HepG2 (cell line): ENCODE data around the gene TACC2. TPM values are rescaled to one million over a fixed set of nuclear protein-coding genes. Genes with fewer than 3 reads are reported as not detected.

ENCODE experiments used
- ATAC-seq: fragments of 200-7000 bp; cut with Tn5 transposase; 3 replicates; pipeline ENCODE4 v1.9.1; 2020; ENCODE audit warnings: mild to moderate bottlenecking, moderate library complexity
- BruUV-seq: library from RNA; stranded (reverse); fragments of 400-500 nt; replicated peaks from 2 replicates; lab custom pipeline; 2021; lab: Mats Ljungman, UMichigan
- CTCF ChIA-PET: fragments of 300-600 bp; formaldehyde crosslinking; extraction: SDS; loops from one replicate; lab custom pipeline; 2021; ENCODE audit warnings: low total read pairs, inconsistent platforms, low intra/inter-chr PET ratio; lab: Yijun Ruan, JAX
- POLR2A ChIA-PET: fragments of 350-600 bp; sonication (Branson Sonifier 250); formaldehyde crosslinking; loops from one replicate; lab custom pipeline; 2020; ENCODE audit warnings: antibody characterized with exemption, inconsistent platforms; lab: Yijun Ruan, JAX
- DNase-seq: peaks from one replicate; pipeline ENCODE4 v3.0.0-alpha.2; 2015; ENCODE audit warnings: low spot score
- FAIRE-seq: peaks from 3 replicates; lab custom pipeline; 2011; peaks lifted over from hg19 to GRCh38; lab: Jason Lieb, UNC
- H2AFZ ChIP-seq: one replicate; pipeline ENCODE4 v1.6.1; 2011; ENCODE audit warnings: low read length, inconsistent platforms
- H3K27ac ChIP-seq: fragments of 300-600 bp; 3 replicates; pipeline ENCODE4 v1.8.0; 2011; ENCODE audit warnings: mixed run types, mild to moderate bottlenecking, mixed read lengths, low read length, inconsistent platforms; ENCODE audit not compliant: insufficient read depth; ENCODE audit errors: extremely low read length
- H3K27me3 ChIP-seq, 2 experiments: fragments of 200-600 bp in 1 of 2; 2 replicates in 1 of 2; 3 replicates in 1 of 2; pipeline versions ENCODE4 v1.6.0 to v1.8.0; 2011; ENCODE audit warnings: low read length in 2 of 2, mild to moderate bottlenecking in 2 of 2, moderate library complexity in 2 of 2, inconsistent platforms in 1 of 2; ENCODE audit not compliant: insufficient read depth in 2 of 2, control insufficient read depth in 1 of 2
- H3K36me3 ChIP-seq, 2 experiments: fragments of 200-600 bp in 1 of 2; replicated peaks in 1 of 2; 2 replicates in 1 of 2; 3 replicates in 1 of 2; pipeline versions ENCODE4 v1.5.1 to v1.8.0; 2011; ENCODE audit warnings: low read length in 2 of 2, inconsistent platforms in 1 of 2; ENCODE audit not compliant: insufficient read depth in 2 of 2, control insufficient read depth in 1 of 2
- H3K4me1 ChIP-seq: 2 replicates; pipeline ENCODE4 v1.5.1; 2012; ENCODE audit warnings: low read length, inconsistent platforms; ENCODE audit not compliant: insufficient read depth
- H3K4me2 ChIP-seq: 2 replicates; pipeline ENCODE4 v1.6.0; 2011; ENCODE audit warnings: low read depth, low read length, inconsistent platforms
- H3K4me3 ChIP-seq, 3 experiments: fragments of 200-600 bp in 1 of 3; sonication (generic), shearing (Covaris generic) in 1 of 3; replicated peaks in 1 of 3; 2 replicates each; pipeline ENCODE4 v1.5.1; 2011 to 2016; ENCODE audit warnings: low read length in 3 of 3, inconsistent platforms in 2 of 3, low read depth in 2 of 3, mild to moderate bottlenecking in 2 of 3, control low read depth in 1 of 3, mixed read lengths in 1 of 3; ENCODE audit not compliant: insufficient read depth in 1 of 3
- H3K79me2 ChIP-seq: one replicate; pipeline ENCODE4 v1.6.1; 2011; ENCODE audit warnings: low read length, inconsistent platforms; ENCODE audit not compliant: insufficient read depth
- H3K9ac ChIP-seq: 2 replicates; pipeline ENCODE4 v1.6.0; 2011; ENCODE audit warnings: mild to moderate bottlenecking, low read depth, low read length, inconsistent platforms; ENCODE audit not compliant: insufficient read depth
- H3K9me3 ChIP-seq: 2 replicates; pipeline ENCODE4 v1.5.1; 2012; ENCODE audit warnings: mild to moderate bottlenecking, low read length
- H4K20me1 ChIP-seq: 2 replicates; pipeline ENCODE4 v1.6.0; 2011; ENCODE audit warnings: inconsistent platforms, mild to moderate bottlenecking, low read length, moderate library complexity; ENCODE audit not compliant: insufficient read depth
- CBFB ChIP-seq: sonication (generic); formaldehyde crosslinking; IDR thresholded peaks from 2 replicates; pipeline ENCODE4 v1.4.0; 2020; ENCODE audit warnings: missing genetic modification reagents
- CENPX ChIP-seq: sonication (generic); formaldehyde crosslinking; IDR thresholded peaks from 2 replicates; pipeline ENCODE4 v1.9.0; 2021; ENCODE audit warnings: mild to moderate bottlenecking, missing genetic modification reagents, moderate library complexity
- ERF ChIP-seq: IDR thresholded peaks from 2 replicates; pipeline ENCODE4 v1.6.1; 2018; ENCODE audit warnings: missing biosample characterization, missing genetic modification reagents
- PHB2 ChIP-seq: fragments of 450-650 bp; IDR thresholded peaks from 2 replicates; pipeline ENCODE4 v1.6.1; 2018; ENCODE audit not compliant: partially characterized antibody
- RARG ChIP-seq: sonication (generic); formaldehyde crosslinking; IDR thresholded peaks from 2 replicates; pipeline ENCODE4 v1.4.0; 2020; ENCODE audit warnings: low read depth, mild to moderate bottlenecking, missing genetic modification reagents
- SKI ChIP-seq: fragments of 450-650 bp; IDR thresholded peaks from one replicate; pipeline ENCODE4 v1.6.1; 2018; ENCODE audit warnings: mild to moderate bottlenecking; ENCODE audit not compliant: partially characterized antibody
- SMARCC2 ChIP-seq: fragments of 450-650 bp; IDR thresholded peaks from 2 replicates; pipeline ENCODE4 v1.6.1; 2017; ENCODE audit warnings: antibody characterized with exemption, mild to moderate bottlenecking
- SOX6 ChIP-seq, 2 experiments: fragments of 450-650 bp in 1 of 2; sonication (generic) in 1 of 2; formaldehyde crosslinking in 1 of 2; IDR thresholded peaks; 2 replicates each; pipeline versions ENCODE4 v1.4.0 to v1.6.1; 2017 to 2020; ENCODE audit warnings: antibody characterized with exemption in 1 of 2, mild to moderate bottlenecking in 1 of 2, missing genetic modification reagents in 1 of 2
- SYNCRIP ChIP-seq: fragments of 200-400 bp; formaldehyde crosslinking; IDR thresholded peaks from 2 replicates; pipeline ENCODE4 v1.6.1; 2018; ENCODE audit warnings: mild to moderate bottlenecking, low read depth, low read length; ENCODE audit not compliant: insufficient read depth
- TARDBP ChIP-seq: sonication (generic); formaldehyde crosslinking; IDR thresholded peaks from 2 replicates; pipeline ENCODE4 v1.8.0; 2022; ENCODE audit warnings: mild to moderate bottlenecking, missing genetic modification reagents
- ZBTB34 ChIP-seq: sonication (generic); formaldehyde crosslinking; IDR thresholded peaks from 2 replicates; pipeline ENCODE4 v1.8.0; 2022; ENCODE audit warnings: mild to moderate bottlenecking, missing genetic modification reagents
- ZBTB38 ChIP-seq: sonication (generic); formaldehyde crosslinking; IDR thresholded peaks from 2 replicates; pipeline ENCODE4 v1.5.1; 2020; ENCODE audit warnings: mild to moderate bottlenecking, missing genetic modification reagents
- ZBTB7B ChIP-seq: sonication (generic); formaldehyde crosslinking; IDR thresholded peaks from 2 replicates; pipeline ENCODE4 v1.4.0; 2020; ENCODE audit warnings: missing genetic modification reagents
- ZMYM2 ChIP-seq: sonication (generic); formaldehyde crosslinking; IDR thresholded peaks from 2 replicates; pipeline ENCODE4 v1.8.0; 2022; ENCODE audit warnings: mild to moderate bottlenecking, missing genetic modification reagents
- WGBS: methylation state at CpG from one replicate; pipeline ENCODE4 v1.1.6; 2017; ENCODE audit warnings: low lambda C conversion rate; 5-methylcytosine and 5-hydroxymethylcytosine counted together
- in situ Hi-C: cut with HindIII; loops from 2 replicates; pipeline ENCODE4 v1.10.0; 2017; ENCODE audit warnings: low pct_unique_long_range_greater_than_20kb; ENCODE audit not compliant: extremely low pct_ligation_motif_present
- intact Hi-C: fragments of 100-400 bp; cut with micrococcal nuclease; formaldehyde crosslinking; loops from one replicate; pipeline ENCODE4 v1.10.0; 2022; ENCODE audit not compliant: unreplicated experiment
- polyA plus RNA-seq, 8 experiments: library from polyadenylated mRNA; depleted of rRNA in 3 of 8; stranded (reverse) in 7 of 8; unstranded in 1 of 8; fragments of >200 nt; fragmentation: Illumina TruSeq in 4 of 8; extraction: Trizol in 4 of 8; gene quantifications; 2 replicates each; pipeline versions ENCODE4 v1.2.1 to v1.2.3, GENCODE V29; 2011 to 2016; ENCODE audit warnings: low read depth in 4 of 8, missing spikeins in 1 of 8, mixed read lengths in 1 of 8; ENCODE audit not compliant: insufficient read depth in 1 of 8
- total RNA-seq, 5 experiments: library from RNA; depleted of rRNA; stranded (reverse); fragments of >200 nt; fragmentation: Illumina TruSeq; extraction: Trizol; gene quantifications; 2 replicates each; pipeline ENCODE4 v1.2.3, GENCODE V29; 2016; ENCODE audit warnings: low read depth in 1 of 5
- TF ChIP-seq, protein P1 (sequence below): sonication (generic); formaldehyde crosslinking; IDR thresholded peaks from 2 replicates; pipeline ENCODE4 v1.5.0; 2020; ENCODE audit warnings: missing genetic modification reagents

The TACC2 gene
- total and polyA plus RNA-seq, 2 of the 13 experiments (the other 11 are each of a cell fraction or from before 2014, with no cell fraction given) = 11.8 to 16.0 TPM

DNA sequence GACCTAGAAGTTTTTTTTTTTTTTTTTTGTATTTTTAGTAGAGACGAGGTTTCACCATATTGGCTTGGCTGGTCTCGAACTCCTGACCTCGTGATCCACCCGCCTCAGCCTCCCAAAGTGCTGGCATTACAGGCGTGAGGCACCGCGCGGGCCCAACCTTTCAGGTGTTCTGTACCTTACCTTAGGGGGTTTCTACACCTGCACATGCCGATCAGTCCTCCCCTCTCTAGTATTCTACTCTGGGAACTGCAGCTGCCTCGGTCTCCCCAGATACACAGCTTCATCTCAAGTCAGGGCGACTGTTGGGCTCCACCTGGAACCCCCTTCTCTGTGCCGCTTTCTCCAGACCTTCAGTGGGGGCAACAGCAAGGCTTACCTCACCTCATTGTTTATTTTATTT is 79.9 kb downstream of the TACC2 start:
- Histone ChIP-seq H3K9me3 (no peaks in the 10 kb centered on the region), H3K79me2 (peaks cover 4% of the 10 kb centered on the region), H3K27me3 (no peaks in the 10 kb centered on the region), H2AFZ (no peak overlapping the region), H3K9ac (no peak overlapping the region), H4K20me1 (no peaks in the 10 kb centered on the region), H3K4me2 (no peak overlapping the region), H3K4me3 (no peak overlapping the region), H3K4me1 (peaks cover 44% of the 10 kb centered on the region), H3K27ac (no peak overlapping the region), H3K36me3 (no peaks in the 10 kb centered on the region)
- DNase-seq (no peak), FAIRE-seq (no peak), ATAC-seq (no peak)
- intact Hi-C loops = no loop called here
- TF ChIP-seq CENPX (CRISPR knock-in tag) (no peak), RARG (CRISPR knock-in tag) (no peak), ZMYM2 (CRISPR knock-in tag) (no peak), SOX6 (IDR thresholded peaks at IDR 0.05) (no peak), SOX6 (CRISPR knock-in tag; IDR thresholded peaks at IDR 0.05) (no peak), SKI (no peak), CBFB (no peak), PHB2 (no peak), ZBTB38 (CRISPR knock-in tag) (no peak), SYNCRIP (no peak), SMARCC2 (no peak), ERF (CRISPR knock-in tag) (no peak), TARDBP (no peak), ZBTB7B (no peak), ZBTB34 (no peak)
- TF ChIP-seq, protein P1, sequence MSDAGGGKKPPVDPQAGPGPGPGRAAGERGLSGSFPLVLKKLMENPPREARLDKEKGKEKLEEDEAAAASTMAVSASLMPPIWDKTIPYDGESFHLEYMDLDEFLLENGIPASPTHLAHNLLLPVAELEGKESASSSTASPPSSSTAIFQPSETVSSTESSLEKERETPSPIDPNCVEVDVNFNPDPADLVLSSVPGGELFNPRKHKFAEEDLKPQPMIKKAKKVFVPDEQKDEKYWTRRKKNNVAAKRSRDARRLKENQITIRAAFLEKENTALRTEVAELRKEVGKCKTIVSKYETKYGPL (CRISPR knock-in tag) = no peak
- no TSS peak for BruUV-seq
- POLR2A ChIA-PET = no interaction called here
- in situ Hi-C loops = no loop called here
- CTCF ChIA-PET = no interaction called here
- WGBS = 95% methylated on average over 12 of the region's 12 CpGs
